ENCODE results near the gene FHOD1.

Gene FHOD1

DNA sequence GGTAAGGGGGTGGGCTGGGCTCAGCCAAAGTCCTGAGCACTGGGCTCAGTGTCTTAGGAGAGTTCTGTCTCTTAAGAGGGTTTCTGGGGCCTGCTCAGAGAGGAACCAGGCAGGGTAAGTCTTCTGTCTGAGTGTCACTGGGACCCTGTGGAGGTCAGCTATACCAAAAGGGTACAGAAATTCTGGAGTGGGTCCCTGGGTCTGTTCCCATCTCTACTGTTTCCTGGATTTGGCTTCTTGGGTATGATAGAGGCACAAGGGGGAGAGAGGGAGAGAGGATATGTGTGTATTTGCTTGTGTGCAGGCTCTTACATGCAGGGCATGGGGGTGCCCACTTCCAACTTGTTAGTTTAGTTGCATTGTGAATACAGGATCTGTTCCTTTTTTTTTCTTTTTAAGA is 53.7 kb downstream of the FHOD1 start:
- in situ Hi-C loops (cut with MboI; ENCODE audit: low sequenced_read_pairs) = no loop called here

DNA sequence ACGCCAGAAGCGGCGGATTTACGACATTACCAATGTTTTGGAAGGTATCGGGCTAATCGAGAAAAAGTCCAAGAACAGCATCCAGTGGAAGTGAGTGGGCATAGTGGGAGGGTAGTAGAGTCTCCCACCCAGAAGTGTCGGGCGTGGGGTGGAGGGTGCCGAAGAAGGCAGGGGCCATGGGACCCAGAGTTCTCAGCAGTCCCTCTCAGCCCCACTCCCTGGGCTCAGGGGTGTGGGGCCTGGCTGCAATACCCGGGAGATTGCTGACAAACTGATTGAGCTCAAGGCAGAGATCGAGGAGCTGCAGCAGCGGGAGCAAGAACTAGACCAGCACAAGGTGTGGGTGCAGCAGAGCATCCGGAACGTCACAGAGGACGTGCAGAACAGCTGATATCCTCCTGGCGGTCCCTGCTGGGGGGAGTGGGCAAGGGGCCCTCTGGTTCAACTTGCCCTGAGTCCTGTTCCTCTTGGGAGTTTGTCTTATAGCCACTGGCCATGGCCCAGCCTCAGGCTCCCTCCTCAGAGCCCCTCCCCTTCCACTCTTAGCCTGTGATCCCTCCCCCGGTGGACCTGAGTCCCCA is 54.4 kb downstream of the FHOD1 start:
- in situ Hi-C loops (cut with MboI; ENCODE audit: low sequenced_read_pairs) = no loop called here

DNA sequence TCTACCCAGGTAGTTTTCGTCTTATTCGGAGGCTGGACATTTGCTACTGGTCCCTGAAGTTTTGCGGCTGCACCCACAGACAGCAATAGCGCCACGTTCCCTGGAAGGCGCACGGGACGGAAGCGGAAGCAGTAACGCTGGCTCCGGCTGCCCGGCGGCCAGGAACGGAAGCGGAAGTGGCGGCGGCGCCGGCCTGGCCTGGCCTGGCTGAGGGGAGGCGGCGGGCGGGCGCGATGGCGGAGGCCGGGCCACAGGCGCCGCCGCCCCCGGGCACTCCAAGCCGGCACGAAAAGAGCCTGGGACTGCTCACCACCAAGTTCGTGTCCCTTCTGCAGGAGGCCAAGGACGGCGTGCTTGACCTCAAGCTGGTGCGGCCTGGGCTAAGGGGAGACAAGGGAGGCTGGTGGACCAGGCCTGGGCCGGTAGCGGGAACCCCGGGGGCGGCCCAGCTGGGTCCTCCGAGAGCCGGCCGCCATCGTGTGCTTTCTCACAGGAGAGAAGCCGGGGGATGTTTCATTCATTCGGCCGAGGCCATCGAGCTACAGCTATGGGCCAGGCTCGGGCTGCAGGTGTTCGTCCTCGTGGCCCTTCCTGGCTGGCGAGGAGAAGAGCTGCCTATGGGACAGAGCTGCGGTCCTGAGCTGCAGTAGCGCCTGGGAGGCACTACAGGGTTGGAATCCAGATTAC is 55.1 kb downstream of the FHOD1 start, which contains the start of gene E2F4:
Gene E2F4, plus strand, starts transcription at position 161 of the 687 bp plus-strand sequence. Its CDS starts 73 bp downstream, at position 234.
- in situ Hi-C loops (cut with MboI; ENCODE audit: low sequenced_read_pairs) = no loop called here

DNA sequence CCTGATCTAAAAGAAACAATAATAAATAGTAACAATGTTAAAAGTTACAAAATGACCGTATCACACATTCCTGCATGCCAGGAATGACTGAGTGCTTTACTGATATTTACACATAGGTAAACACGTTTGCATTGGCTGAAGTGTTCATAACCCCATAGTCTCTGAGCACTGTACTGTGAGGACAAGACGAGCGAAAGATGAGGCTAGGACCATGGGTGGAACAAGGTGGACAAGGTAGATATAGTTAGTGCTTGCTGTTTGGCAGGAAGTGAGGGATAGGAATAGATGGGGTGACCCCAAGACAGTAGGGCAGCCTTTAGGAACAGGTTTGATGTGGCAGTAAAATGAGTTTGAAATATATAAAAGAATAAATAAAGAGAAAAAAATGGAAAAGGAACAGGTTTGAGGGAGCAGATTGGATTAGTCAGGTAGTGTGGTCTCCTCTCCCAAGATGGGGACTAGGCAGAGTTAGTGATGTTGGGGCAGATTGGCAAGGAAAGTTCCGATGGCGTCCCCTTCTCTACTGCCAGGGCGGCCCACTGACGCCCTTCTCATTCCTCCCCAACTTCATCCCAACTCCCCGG is 55.8 kb downstream of the FHOD1 start:
- in situ Hi-C loops (cut with MboI; ENCODE audit: low sequenced_read_pairs) = no loop called here

DNA sequence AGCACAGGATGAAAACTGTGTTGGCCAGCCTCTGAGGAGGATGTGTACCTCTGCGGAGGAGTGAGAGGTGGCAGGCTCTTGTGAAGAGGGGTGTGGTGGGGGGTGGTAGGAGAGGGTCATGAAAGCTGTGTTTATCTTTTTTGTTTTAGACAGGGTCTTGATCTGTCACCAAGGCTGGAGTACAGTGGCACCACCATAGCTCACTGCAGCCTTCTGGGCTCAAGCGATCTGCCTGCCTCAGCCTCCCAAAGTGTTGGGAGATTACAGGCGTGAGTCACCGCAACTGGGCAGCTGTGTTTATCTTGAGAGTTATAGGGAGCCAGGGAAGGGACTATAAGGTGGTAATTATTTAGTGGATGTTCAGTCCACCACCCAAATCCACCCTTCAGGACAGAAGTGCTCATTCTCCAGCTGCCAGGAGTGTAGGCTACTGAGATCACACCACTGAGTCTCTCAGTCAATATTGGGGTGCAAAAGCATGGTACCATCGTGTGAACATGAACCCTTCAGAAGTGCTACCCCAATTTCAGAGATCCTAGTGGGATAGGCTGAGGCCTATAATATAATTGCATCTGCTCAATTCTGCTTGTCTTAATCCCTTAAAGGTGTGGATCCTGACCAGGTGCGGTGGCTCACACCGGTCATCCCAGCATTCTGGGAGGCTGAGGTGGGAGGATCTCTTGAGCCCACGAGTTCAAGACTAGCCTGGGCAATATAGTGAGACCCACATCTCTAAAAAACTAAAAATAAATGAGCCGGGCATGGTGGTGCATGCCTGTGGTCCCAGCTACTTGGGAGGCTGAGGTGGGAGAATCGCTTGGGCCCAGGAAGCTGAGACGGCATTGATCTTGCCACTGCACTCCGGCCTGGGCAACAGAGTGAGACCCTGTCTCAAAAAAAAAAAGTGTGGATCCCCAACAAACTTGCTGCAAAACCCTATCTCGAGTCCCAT is 56.6 kb downstream of the FHOD1 start:
- in situ Hi-C loops (cut with MboI; ENCODE audit: low sequenced_read_pairs) = no loop called here

DNA sequence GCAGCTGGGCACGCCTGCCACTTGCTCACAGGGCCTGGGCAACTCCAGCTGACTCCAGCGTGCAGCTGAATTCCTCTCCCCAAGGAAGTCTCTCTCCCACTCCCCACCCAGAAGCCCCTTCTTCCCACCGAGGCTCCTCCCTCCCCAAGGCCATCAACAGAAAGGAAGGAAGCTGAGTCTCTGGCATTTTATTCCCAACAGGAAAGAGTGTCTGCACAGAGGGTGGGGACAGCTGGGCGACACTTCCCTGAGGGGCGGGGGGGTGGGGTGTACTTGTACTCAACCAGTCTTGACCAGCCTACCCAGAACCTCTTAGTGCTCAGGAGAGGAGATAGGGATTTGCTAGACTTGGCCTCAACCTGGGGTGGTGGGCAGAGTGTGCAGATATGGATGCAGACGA is 57.2 kb downstream of the FHOD1 start, which contains the start of gene EXOC3L1:
Gene EXOC3L1, minus strand, starts transcription at position 96 of the 400 bp plus-strand sequence. CDS start 460 bp downstream, outside the sequence.
- in situ Hi-C loops (cut with MboI; ENCODE audit: low sequenced_read_pairs) = no loop called here

DNA sequence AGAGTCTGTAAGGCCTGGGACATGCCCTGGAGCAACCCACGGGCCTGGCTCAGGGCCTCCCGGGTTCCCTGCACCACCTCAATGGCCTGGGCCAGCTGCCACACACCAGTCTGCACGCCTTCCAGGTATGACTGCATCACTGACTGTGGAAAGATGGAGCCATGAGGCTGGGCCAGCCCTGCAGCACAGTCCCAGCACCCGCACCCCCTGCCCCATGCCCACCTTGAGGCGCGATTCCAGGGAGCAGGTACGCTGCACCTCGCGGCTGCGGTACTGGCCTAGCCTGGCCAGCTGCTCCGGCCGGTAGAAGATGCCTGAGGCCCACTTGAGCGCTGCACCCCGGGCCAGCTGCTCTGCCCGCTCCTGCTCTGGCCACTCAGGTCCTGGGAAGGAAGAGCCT is 58.5 kb downstream of the FHOD1 start:
- in situ Hi-C loops (cut with MboI; ENCODE audit: low sequenced_read_pairs) = no loop called here

DNA sequence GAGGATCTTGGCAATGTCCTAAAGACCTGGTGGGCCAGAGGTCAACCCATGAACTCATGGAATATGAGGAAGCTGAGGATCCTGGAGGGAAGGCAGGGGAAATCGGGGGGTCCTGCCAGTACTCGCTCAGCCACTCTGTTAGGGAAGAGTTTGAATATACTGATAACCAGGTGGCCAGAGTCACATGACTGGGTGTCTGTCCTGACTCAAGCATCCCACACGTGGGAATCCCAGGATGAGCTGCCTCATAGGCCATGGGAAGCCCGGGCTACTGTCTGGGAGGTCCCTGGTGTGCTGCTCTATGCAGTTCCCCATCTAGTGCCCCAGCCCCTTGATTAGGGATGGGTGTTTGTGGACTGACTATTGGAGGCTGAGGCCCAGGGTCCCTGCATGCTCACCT is 59.0 kb downstream of the FHOD1 start:
- in situ Hi-C loops (cut with MboI; ENCODE audit: low sequenced_read_pairs) = no loop called here

DNA sequence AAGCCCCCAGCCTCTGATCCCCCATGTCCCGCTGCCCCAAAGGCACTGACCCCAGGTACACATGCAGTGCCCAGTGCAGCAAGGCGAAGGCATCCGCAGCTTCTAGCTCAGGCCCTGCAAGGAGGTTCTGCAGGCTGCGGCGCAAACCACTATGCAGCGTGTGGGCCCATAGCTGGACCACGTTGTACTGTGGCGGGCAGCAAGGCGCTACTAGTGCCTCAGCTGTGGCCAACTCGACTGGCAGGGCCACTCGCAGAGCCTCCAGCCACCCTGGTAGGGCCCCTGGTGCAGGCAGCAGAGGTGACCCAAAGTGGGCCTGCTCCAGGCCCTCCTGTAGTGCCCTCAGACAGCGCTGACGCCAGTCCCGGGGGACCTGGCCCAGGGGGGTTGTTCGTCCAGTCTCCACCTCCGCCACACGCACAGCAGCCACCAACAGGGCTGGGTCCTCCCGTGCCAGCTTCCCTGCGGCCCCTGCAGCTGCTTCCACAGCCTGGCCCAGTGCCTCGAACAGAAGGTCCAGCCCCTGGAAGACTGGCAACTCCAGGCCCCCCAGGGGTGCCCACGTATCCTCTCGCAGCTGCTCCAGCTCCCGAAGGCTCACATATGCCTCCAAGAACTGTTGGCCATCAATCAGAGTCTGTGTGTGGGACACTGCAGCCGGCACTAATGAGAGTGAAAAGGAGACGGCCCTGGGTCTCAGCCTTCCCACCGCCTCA is 59.9 kb downstream of the FHOD1 start:
- in situ Hi-C loops (cut with MboI; ENCODE audit: low sequenced_read_pairs) = no loop called here

DNA sequence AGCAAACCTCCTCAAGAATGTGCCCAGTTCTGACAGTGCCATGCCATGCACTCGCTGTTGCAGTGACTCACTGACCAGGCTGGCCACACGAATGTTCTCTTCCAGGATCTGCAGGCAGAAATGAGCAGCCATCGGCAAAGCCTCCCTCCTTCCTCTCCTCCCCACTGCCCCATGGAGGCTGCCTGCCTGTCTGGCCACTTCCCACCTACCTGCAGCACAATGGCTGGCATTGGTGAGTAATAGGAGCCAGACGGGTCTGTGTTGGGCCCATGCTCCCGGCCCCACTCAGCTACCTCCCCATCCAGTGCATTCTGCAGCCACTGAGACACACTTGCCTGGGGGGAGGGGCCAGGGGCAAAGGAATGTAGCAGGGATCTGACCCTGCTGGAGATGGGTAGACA is 60.7 kb downstream of the FHOD1 start:
- in situ Hi-C loops (cut with MboI; ENCODE audit: low sequenced_read_pairs) = no loop called here

DNA sequence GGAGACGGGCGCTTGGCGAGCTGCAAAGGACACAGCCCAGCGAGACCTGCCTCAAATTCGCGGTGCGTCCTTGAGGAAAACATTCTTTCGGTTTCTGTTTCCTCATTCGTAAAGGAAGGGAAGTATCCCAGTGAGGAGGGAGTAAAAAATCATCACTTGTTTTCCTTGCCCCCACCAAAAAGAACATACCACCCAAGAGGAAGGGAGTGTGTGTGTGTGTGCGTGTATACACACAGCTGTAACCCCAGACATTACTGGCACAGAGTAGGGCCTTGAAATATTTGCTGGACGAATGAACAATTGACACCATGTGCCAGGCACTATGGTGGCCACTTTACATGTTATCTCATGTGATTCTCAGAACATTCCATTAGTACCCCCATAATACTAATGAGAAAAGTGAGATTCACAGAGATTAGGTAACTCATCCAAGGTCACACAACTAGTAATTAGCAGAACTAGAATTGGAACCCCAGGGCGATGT is 61.6 kb downstream of the FHOD1 start:
- in situ Hi-C loops (cut with MboI; ENCODE audit: low sequenced_read_pairs) = no loop called here

DNA sequence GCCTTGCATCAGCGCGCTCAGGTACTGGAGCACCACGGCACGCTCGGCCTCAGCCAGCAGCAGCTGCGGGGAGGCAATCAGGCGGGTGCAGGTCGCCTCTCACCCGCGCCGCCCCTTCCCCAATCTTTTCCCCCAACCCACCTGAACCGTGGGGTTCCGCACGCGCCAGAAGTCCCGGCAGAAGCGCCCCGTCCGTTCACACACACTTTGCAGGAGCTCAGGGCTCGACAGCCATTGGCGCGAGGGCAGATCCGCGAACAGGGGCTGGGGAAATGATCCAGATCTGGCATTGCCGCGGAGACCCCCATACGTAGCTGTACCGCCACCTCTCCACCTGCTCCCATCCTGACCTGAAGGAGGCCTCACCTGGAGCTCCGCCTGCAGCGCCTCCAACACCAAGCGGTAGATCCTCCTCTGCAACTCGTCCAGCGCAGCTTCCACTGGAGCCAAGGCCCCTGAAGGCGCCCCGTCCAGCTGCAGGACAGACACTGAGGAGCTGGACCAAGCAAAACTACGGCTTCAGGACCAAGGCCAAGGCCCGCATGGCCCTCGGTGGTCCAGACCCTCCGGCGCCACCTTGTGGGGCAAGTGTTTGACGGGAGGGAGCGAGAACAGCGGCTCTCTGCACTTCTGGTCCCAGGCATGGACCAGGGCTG is 62.2 kb downstream of the FHOD1 start:
- in situ Hi-C loops (cut with MboI; ENCODE audit: low sequenced_read_pairs) = no loop called here

DNA sequence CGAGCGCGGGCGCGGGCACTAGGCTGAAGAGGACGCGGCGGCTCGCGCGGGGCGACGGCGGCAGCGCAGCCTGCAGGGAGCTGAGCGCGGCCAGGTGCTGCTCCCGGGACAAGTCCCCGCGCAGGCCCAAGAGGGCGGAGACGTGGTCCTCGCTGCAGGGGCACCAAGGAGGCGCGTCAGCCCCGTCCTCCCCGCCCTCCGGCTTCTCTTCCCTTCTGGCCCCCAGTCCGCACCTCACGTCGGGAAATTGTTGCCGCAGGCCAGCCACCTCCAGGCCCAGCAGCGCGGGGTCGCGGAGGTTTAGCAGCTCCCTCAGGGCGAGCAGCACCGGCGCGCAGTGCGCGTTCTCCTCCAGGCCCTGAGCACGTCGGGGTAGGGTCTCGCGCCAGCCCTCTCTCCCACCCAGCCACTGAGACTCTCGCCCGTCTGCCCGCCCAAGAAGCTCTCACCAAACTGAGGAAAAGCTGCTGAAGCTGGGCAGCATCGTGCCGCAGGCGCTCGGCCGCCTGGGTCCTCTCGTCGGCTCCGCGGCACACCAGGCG is 62.8 kb downstream of the FHOD1 start:
- in situ Hi-C loops (cut with MboI; ENCODE audit: low sequenced_read_pairs) = no loop called here

DNA sequence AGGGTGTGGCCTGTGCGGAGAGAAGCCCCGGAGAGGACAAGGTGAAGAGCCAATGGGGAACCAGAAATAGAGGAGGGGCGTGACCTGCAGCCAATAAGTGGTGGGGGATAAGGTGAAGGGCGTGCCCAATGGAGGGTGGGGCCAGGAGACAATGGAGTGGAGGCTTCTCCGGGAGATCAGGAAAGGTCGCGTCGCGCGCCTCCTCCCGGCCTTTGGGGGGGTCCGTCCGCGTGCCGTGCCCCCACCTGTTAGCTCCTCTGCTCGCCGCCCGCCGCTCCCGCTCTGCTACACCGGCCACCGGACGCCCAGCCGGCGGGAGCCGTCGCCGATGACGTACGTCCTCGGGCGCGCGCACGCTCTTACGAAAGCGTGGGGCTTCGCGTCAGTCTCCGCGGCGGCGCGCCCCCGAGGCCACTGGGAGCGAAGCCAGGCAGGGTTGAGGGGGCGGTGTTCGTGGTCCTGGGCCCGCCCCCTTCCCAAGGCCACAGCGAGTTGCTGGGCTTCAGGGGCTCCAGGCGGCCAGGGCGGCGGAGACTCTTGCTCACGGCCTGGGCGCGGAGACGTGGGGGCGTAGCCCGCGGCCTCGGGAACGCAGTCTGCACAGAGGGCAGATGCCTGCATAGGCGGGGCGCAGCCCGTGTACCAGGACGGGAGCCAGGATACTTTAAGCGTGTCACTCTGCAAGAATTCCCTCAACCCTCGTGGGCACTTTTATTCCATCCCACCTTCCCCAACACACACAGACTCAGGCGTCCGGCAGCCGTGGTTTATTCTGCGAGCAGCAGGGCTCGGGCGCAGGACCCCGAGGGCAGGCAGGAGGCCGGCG is 63.4 kb downstream of the FHOD1 start, which contains the start of gene MATCAP1:
Gene MATCAP1, minus strand, starts transcription at position 337 of the 826 bp plus-strand sequence. CDS start 3,353 bp downstream, outside the sequence.
- in situ Hi-C loops (cut with MboI; ENCODE audit: low sequenced_read_pairs) = no loop called here

DNA sequence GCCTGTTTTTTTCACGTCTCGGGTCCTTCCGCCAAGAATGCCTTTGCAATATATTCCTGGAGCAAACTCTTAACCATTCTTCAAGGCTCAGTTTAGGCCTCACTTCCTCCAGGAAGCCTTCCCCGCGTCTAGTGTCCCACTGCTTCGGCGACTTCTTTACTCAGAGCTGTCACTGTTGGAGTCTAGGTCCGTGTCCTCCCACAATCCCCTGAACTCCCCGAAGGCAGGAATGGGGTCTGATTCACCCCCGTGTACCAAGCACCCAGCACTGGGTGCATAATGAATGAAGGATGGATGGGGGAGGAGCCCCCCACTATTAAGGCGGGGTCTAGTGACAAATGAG is 64.0 kb downstream of the FHOD1 start:
- in situ Hi-C loops (cut with MboI; ENCODE audit: low sequenced_read_pairs) = no loop called here

DNA sequence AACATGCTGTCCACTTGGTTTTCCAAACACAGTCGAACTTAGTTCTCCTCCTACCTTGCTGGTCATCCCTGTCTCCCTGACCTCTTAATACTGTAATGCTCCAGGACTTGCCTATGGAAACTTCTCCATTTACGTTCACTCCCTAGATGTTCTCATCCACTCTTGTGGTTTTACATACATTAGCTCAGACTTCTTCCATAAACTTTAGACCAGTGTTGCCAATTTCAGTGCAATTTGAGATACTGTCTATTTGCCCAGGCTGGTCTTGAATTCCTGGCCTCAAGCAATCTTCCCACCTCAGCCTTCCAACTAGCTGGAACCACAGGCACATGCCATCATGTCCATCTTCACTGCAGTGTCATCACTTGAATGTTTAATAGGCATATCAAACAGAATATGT is 65.0 kb downstream of the FHOD1 start:
- in situ Hi-C loops (cut with MboI; ENCODE audit: low sequenced_read_pairs) = no loop called here

DNA sequence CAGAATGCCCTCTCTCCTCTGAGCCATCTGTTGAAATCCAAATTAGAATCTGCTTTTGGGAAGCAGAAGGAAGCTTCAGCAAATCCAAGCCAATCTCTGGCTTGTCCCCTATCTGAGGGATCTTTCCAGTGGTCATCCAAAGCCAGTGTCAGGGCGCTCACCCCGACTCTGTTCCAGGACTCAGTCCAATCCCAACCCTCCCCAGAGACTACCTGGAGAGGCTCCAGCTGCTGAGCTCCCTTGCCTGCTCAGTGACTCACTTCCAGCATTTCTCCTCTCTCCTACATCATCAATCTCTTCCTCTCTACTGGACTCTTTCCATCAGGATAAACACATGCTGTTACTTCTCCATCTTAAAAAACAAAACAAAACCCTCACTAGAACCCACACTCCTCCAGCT is 65.9 kb downstream of the FHOD1 start:
- in situ Hi-C loops (cut with MboI; ENCODE audit: low sequenced_read_pairs) = no loop called here

DNA sequence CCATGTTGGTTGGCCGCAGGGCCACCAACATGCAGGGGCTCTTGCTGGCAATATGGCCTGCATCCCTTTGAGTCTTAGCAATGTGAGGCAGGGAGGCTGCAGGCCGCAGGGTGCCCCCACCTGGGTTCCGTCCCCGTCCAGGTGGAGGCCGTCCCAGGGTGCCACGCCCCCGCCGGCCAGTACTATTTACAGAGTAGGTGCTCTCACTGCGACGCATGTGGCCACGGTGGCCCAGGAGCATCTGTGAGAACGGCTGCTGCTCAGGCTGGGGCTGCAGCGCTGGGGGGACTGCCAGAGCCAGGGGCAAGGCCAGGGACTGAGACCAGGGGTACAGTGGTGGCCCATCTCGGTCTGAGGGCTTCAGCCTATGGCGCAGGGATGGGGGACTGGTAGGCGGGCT is 67.1 kb downstream of the FHOD1 start:
- in situ Hi-C loops (cut with MboI; ENCODE audit: low sequenced_read_pairs) = no loop called here

Measured in HL-60/S4 treated with phorbol 12-myristate 13-acetate at 8.2 ng/mL for 4 days and 3 days (cell line).